ENCODE data around the gene ZNF500.

Gene ZNF500

GRCh38 chr16:4768549-4769305 is 1.8 kb upstream of the ZNF500 start:
- DNase-seq = peak; percentile 96

GRCh38 chr16:4767872-4768548 is 1.0 kb upstream of the ZNF500 start:
- peak; percentile 35 for DNase-seq

- DNase-seq = no peak
Observed at GRCh38 chr16:4765511-4766474, 1.2 kb downstream of the ZNF500 start.

GRCh38 chr16:4763791-4764190 is 3.2 kb downstream of the ZNF500 start:
- DNase-seq = no peak

- no peak for DNase-seq
Observed at GRCh38 chr16:4762205-4762604, 4.8 kb downstream of the ZNF500 start.

- no peak for DNase-seq
Observed at GRCh38 chr16:4760221-4760910, 6.6 kb downstream of the ZNF500 start.

GRCh38 chr16:4755687-4756086 is 11.3 kb downstream of the ZNF500 start:
- no peak for DNase-seq

- DNase-seq = no peak
Observed at GRCh38 chr16:4754865-4755264, 12.1 kb downstream of the ZNF500 start.

GRCh38 chr16:4753227-4753626 is 13.7 kb downstream of the ZNF500 start:
- DNase-seq = no peak

GRCh38 chr16:4752351-4753100 is 14.4 kb downstream of the ZNF500 start:
- no peak for DNase-seq

- no peak for DNase-seq
Observed at GRCh38 chr16:4750896-4751295, 16.1 kb downstream of the ZNF500 start.

GRCh38 chr16:4749700-4750257 is 17.2 kb downstream of the ZNF500 start:
- DNase-seq = no peak

- DNase-seq = no peak
Observed at GRCh38 chr16:4748682-4749411, 18.1 kb downstream of the ZNF500 start.

GRCh38 chr16:4747906-4748681 is 18.9 kb downstream of the ZNF500 start:
- DNase-seq = no peak

- DNase-seq = no peak
Observed at GRCh38 chr16:4746991-4747574, 19.9 kb downstream of the ZNF500 start.

- DNase-seq = no peak
Observed at GRCh38 chr16:4746215-4746614, 20.7 kb downstream of the ZNF500 start.

GRCh38 chr16:4745274-4745569 is 21.7 kb downstream of the ZNF500 start:
- DNase-seq = no peak

GRCh38 chr16:4744555-4745273 is 22.2 kb downstream of the ZNF500 start:
- DNase-seq = no peak

- no peak for DNase-seq
Observed at GRCh38 chr16:4743226-4743878, 23.6 kb downstream of the ZNF500 start.

Measured in stimulated activated CD4-positive, alpha-beta T cell treated with anti-CD3 and anti-CD28 coated beads, Interleukin-15, amount 100 ng/mL, for 24 hours (primary cell).